ENCODE data around the gene HM13.

HM13 gene

GRCh38 chr20:31485450-31486339, 28.5 kb upstream of the HM13 start:
- Mint-ChIP-seq H3K4me3 (no peak overlapping the region), H3K27me3 (ENCODE audit: low read depth, poor library complexity) (no peaks in the 10 kb centered on the region), H3K9me3 (peaks cover 64% of the 10 kb centered on the region), H3K36me3 (ENCODE audit: low read depth) (no peaks in the 10 kb centered on the region), H3K4me1 (no peaks in the 10 kb centered on the region), H3K27ac (no peak overlapping the region)
- DNase-seq: no peak
- no peak for TF ChIP-seq CTCF (IDR thresholded peaks at IDR 0.05)

- Mint-ChIP-seq H3K4me1 (no peaks in the 10 kb centered on the region), H3K4me3 (no peak overlapping the region), H3K36me3 (ENCODE audit: low read depth) (no peaks in the 10 kb centered on the region), H3K27me3 (ENCODE audit: low read depth, poor library complexity) (peaks cover 5% of the 10 kb centered on the region), H3K9me3 (peaks cover 50% of the 10 kb centered on the region), H3K27ac (no peak overlapping the region)
- TF ChIP-seq CTCF (IDR thresholded peaks at IDR 0.05): no peak
- no peak for DNase-seq
Measured at GRCh38 chr20:31488115-31488514, 26.1 kb upstream of the HM13 start.

- H3K9me3 Mint-ChIP-seq: peaks cover 46% of the 10 kb centered on the region
- H3K27ac Mint-ChIP-seq: no peak overlapping the region
- no peaks in the 10 kb centered on the region for H3K36me3 Mint-ChIP-seq (ENCODE audit: low read depth)
- DNase-seq: no peak
- no peak overlapping the region for H3K4me3 Mint-ChIP-seq
- H3K27me3 Mint-ChIP-seq (ENCODE audit: low read depth, poor library complexity): peaks cover 5% of the 10 kb centered on the region
- no peak for TF ChIP-seq CTCF (IDR thresholded peaks at IDR 0.05)
- no peaks in the 10 kb centered on the region for H3K4me1 Mint-ChIP-seq
Measured at GRCh38 chr20:31489152-31489551, 25.1 kb upstream of the HM13 start.

- H3K27ac Mint-ChIP-seq: no peak overlapping the region
- no peak for DNase-seq
- no peak for TF ChIP-seq CTCF (IDR thresholded peaks at IDR 0.05)
- H3K4me3 Mint-ChIP-seq: no peak overlapping the region
- H3K36me3 Mint-ChIP-seq (ENCODE audit: low read depth): no peaks in the 10 kb centered on the region
- no peaks in the 10 kb centered on the region for H3K4me1 Mint-ChIP-seq
- peaks cover 46% of the 10 kb centered on the region for H3K9me3 Mint-ChIP-seq
- peaks cover 8% of the 10 kb centered on the region for H3K27me3 Mint-ChIP-seq (ENCODE audit: low read depth, poor library complexity)
Measured at GRCh38 chr20:31490752-31491151, 23.5 kb upstream of the HM13 start.

- no peak for DNase-seq
- Mint-ChIP-seq H3K36me3 (ENCODE audit: low read depth) (no peaks in the 10 kb centered on the region), H3K4me3 (no peak overlapping the region), H3K27me3 (ENCODE audit: low read depth, poor library complexity) (peaks cover 12% of the 10 kb centered on the region), H3K27ac (no peak overlapping the region), H3K4me1 (no peaks in the 10 kb centered on the region), H3K9me3 (peaks cover 35% of the 10 kb centered on the region)
- no peak for TF ChIP-seq CTCF (IDR thresholded peaks at IDR 0.05)
Measured at GRCh38 chr20:31494131-31494530, 20.1 kb upstream of the HM13 start.
